HFFc6 (cell line): Measurements from ENCODE around the gene FCHSD2. TPM values are rescaled to one million over a fixed set of nuclear protein-coding genes. Genes with fewer than 3 reads are reported as not detected.
"Not testable (repeated sequence)": the region's sequence is repeated elsewhere in the genome, so short reads cannot be mapped to it uniquely, and the experiment has no call there.

Experiments
- DNase-seq: peaks from one replicate; pipeline ENCODE4 v3.0.0-alpha.2; 2018
- H3K27ac Mint-ChIP-seq: 2 replicates; pipeline ENCODE4 v1.8.0; 2020; ENCODE audit warnings: mild to moderate bottlenecking, mixed read lengths
- H3K27me3 Mint-ChIP-seq: 2 replicates; pipeline ENCODE4 v1.8.0; 2021; ENCODE audit warnings: mild to moderate bottlenecking, moderate library complexity, mixed read lengths; ENCODE audit not compliant: insufficient read depth
- H3K36me3 Mint-ChIP-seq: 2 replicates; pipeline ENCODE4 v1.8.0; 2021; ENCODE audit warnings: low read depth, mixed read lengths
- H3K4me1 Mint-ChIP-seq: 2 replicates; pipeline ENCODE4 v1.8.0; 2020; ENCODE audit warnings: low read depth, mixed read lengths
- H3K4me3 Mint-ChIP-seq: 2 replicates; pipeline ENCODE4 v1.8.0; 2020; ENCODE audit warnings: mild to moderate bottlenecking, moderate library complexity, mixed read lengths
- H3K9me3 Mint-ChIP-seq: 2 replicates; pipeline ENCODE4 v1.8.0; 2020; ENCODE audit warnings: mild to moderate bottlenecking, mixed read lengths
- CTCF ChIP-seq: fragments of 200-600 bp; sonication (generic); IDR thresholded peaks from 2 replicates; pipeline ENCODE4 v1.5.0; 2021; ENCODE audit warnings: antibody characterized with exemption, mild to moderate bottlenecking
- total RNA-seq, 6 experiments: library from RNA; stranded (reverse); fragmentation: NEBNext Ultra II Directional; extraction: Animal tissue kit (Norgen Biotek cat#: 25700); gene quantifications; 2 replicates in 1 of 6; 3 replicates in 5 of 6; pipeline ENCODE4 v1.2.3, GENCODE V29; 2021

The FCHSD2 gene
- total RNA-seq, 6 experiments from 2014 or later, result 58.9 to 68.2 (median 65.0) TPM

GRCh38 chr11:73135346-73136284 is 6.5 kb downstream of the FCHSD2 start:
- H3K4me3 Mint-ChIP-seq, result no peak overlapping the region
- H3K27me3 Mint-ChIP-seq, result peaks cover 1% of the 10 kb centered on the region
- no peak for TF ChIP-seq CTCF
- peaks cover 39% of the 10 kb centered on the region for H3K4me1 Mint-ChIP-seq
- no peaks in the 10 kb centered on the region for H3K9me3 Mint-ChIP-seq
- H3K36me3 Mint-ChIP-seq, result peaks cover 65% of the 10 kb centered on the region
- no peak for DNase-seq
- H3K27ac Mint-ChIP-seq, result no peak overlapping the region

- not testable (repeated sequence) for H3K27me3 Mint-ChIP-seq, H3K9me3 Mint-ChIP-seq, DNase-seq, H3K4me3 Mint-ChIP-seq, H3K27ac Mint-ChIP-seq
- Mint-ChIP-seq H3K4me1 (peaks cover 17% of the 10 kb centered on the region), H3K36me3 (peaks cover 54% of the 10 kb centered on the region)
Measured at GRCh38 chr11:73132349-73132748, 9.8 kb downstream of the FCHSD2 start.

- Mint-ChIP-seq H3K9me3 (peaks cover 6% of the 10 kb centered on the region), H3K27ac (no peak overlapping the region), H3K4me1 (peaks cover 20% of the 10 kb centered on the region), H3K36me3 (peaks cover 42% of the 10 kb centered on the region), H3K27me3 (no peaks in the 10 kb centered on the region; the same call in 1 of the 2 replicates), H3K4me3 (no peak overlapping the region)
- no peak for DNase-seq
- no peak for TF ChIP-seq CTCF
Measured at GRCh38 chr11:73130181-73130580, 11.9 kb downstream of the FCHSD2 start.

- TF ChIP-seq CTCF, result no peak
- no peaks in the 10 kb centered on the region; the same call in 1 of the 2 replicates for H3K27me3 Mint-ChIP-seq
- H3K4me1 Mint-ChIP-seq, result peaks cover 20% of the 10 kb centered on the region
- DNase-seq, result no peak
- no peak overlapping the region for H3K27ac Mint-ChIP-seq
- peaks cover 44% of the 10 kb centered on the region for H3K36me3 Mint-ChIP-seq
- no peak overlapping the region for H3K4me3 Mint-ChIP-seq
- H3K9me3 Mint-ChIP-seq, result peaks cover 14% of the 10 kb centered on the region
Measured at GRCh38 chr11:73129198-73129597, 12.9 kb downstream of the FCHSD2 start.

- H3K27me3 Mint-ChIP-seq, result no peaks in the 10 kb centered on the region; the same call in 1 of the 2 replicates
- H3K9me3 Mint-ChIP-seq, result peaks cover 18% of the 10 kb centered on the region
Measured at GRCh38 chr11:73126804-73127480, 15.2 kb downstream of the FCHSD2 start.

More at GRCh38 chr11:73126804-73127480, 15.2 kb downstream of the FCHSD2 start:
- H3K27ac Mint-ChIP-seq, result 0 out of 2 replicates have a peak overlapping the region, but pooled peaks have one; percentile 7
- no peak for DNase-seq
- TF ChIP-seq CTCF, result no peak
- H3K36me3 Mint-ChIP-seq, result peaks cover 38% of the 10 kb centered on the region
- peaks cover 28% of the 10 kb centered on the region for H3K4me1 Mint-ChIP-seq
- H3K4me3 Mint-ChIP-seq, result no peak overlapping the region
